H1 (cell line): ENCODE measurements around the gene TMA7B.

Source experiments
- ATF3 ChIP-seq: IDR thresholded peaks from 2 replicates; pipeline ENCODE4 v1.6.1; 2011; ENCODE audit warnings: low read depth, mild to moderate bottlenecking, low read length; ENCODE audit not compliant: insufficient read depth
- CBX5 ChIP-seq: fragments of 300-800, 300-1000 bp; sonication (generic); IDR thresholded peaks from 2 replicates; pipeline ENCODE4 v1.7.1; 2016; ENCODE audit warnings: antibody characterized with exemption, low read length, low read depth
- CBX8 ChIP-seq: fragments of 300-800, 300-1000 bp; sonication (generic); IDR thresholded peaks from 2 replicates; pipeline ENCODE4 v1.7.1; 2016; ENCODE audit warnings: low read depth, low read length, borderline replicate concordance
- CTCF ChIP-seq, 3 experiments: IDR thresholded peaks; 1 replicate in 2 of 3; 2 replicates in 1 of 3; pipeline versions ENCODE4 v1.5.1 to v1.6.1; 2011; ENCODE audit warnings: low read length in 3 of 3, mild to moderate bottlenecking in 3 of 3, inconsistent platforms in 2 of 3, low read depth in 1 of 3, moderate library complexity in 1 of 3; ENCODE audit not compliant: insufficient read depth in 1 of 3; ENCODE audit errors: control extremely low read depth in 1 of 3
- EGR1 ChIP-seq: IDR thresholded peaks from 2 replicates; pipeline ENCODE4 v1.6.1; 2011; ENCODE audit warnings: low read depth, low read length, borderline replicate concordance
- EZH2 ChIP-seq: fragments of 200-600 bp; sonication (generic); IDR thresholded peaks from 2 replicates; pipeline ENCODE4 v1.7.1; 2012; ENCODE audit warnings: low read depth, mild to moderate bottlenecking, moderate library complexity, low read length, inconsistent platforms; ENCODE audit not compliant: severe bottlenecking
- MAFK ChIP-seq: IDR thresholded peaks from 2 replicates; pipeline ENCODE4 v1.6.1; 2012; ENCODE audit warnings: low read depth, mild to moderate bottlenecking, improper control_type of control experiment, low read length
- POLR2AphosphoS5 ChIP-seq: IDR thresholded peaks from 2 replicates; pipeline ENCODE4 v1.6.1; 2011; ENCODE audit warnings: low read depth, low read length
- SUZ12 ChIP-seq: fragments of 200-600 bp; sonication (generic); IDR thresholded peaks from 2 replicates; pipeline ENCODE4 v1.6.1; 2012; ENCODE audit warnings: mild to moderate bottlenecking, inconsistent platforms, low read length, moderate library complexity, mixed read lengths
- USF2 ChIP-seq: IDR thresholded peaks from 2 replicates; pipeline ENCODE4 v1.6.1; 2011; ENCODE audit warnings: low read length, improper control_type of control experiment

- TF ChIP-seq EGR1: no peak
- TF ChIP-seq CTCF (IDR thresholded peaks at IDR 0.05; ENCODE audit: control extremely low read depth in 1 of 3, insufficient read depth in 1 of 3, low read depth in 1 of 3, low read length in 3 of 3): no peak
- TF ChIP-seq ATF3: no peak
- no peak for TF ChIP-seq USF2
- TF ChIP-seq SUZ12: no peak
- TF ChIP-seq CBX5: no peak
- no peak for TF ChIP-seq EZH2
- no peak for TF ChIP-seq CBX8
- TF ChIP-seq POLR2AphosphoS5: no peak
- TF ChIP-seq MAFK: no peak
Measured at GRCh38 chr22:39979458-39979857, 19.3 kb downstream of the TMA7B start.
